ENCODE data around the gene ARHGAP6. TPM values are rescaled to one million over a fixed set of nuclear protein-coding genes. Genes with fewer than 3 reads are reported as not detected.

ARHGAP6 gene
- total and polyA plus RNA-seq, 2 experiments from 2014 or later = 0.26 to 0.59 TPM

DNA sequence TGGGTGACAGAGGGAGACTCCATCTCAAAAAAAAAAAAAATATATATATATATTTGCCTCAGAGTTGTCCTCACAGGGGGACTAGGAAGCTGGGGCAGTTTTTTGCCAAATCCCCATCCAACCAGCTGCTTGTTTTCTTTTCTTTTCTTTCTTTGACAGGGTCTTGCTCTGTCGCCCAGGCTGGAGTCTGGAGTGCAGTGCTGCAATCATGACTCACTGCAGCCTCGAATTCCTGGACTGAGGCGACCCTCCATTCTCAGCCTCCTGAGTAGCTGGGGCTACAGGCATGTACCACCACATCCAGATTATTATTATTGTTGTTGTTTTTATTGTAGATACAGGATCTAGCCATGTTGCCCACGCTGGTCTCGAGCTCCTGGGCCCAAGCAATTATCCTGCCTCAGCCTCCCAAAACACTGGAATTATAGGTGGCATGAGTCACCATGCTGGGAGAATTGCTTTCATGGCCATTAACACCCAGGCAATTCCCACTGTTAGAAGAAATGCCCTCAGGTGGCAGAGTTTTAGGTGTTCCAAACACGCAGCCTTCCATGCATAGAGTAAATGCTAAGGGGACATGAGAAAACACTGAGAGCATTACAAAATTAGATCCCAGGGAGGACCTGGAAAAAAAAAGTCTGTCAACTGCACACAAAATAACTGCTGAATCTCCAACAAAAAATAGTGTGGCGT lies 98.0 kb downstream of the ARHGAP6 start:
- Histone ChIP-seq H2AFZ (no peak overlapping the region), H3F3A (replicated peaks; ENCODE audit: low read depth) (no peaks in the 10 kb centered on the region), H3K36me3 (ENCODE audit: insufficient read depth) (no peaks in the 10 kb centered on the region), H3K27me3 (ENCODE audit: insufficient read depth) (peaks cover 88% of the 10 kb centered on the region), H3K4me2 (no peak overlapping the region), H4K20me1 (replicated peaks; ENCODE audit: insufficient read depth) (no peaks in the 10 kb centered on the region; the same call in 1 of the 2 replicates), H3K4me3 (no peak overlapping the region), H3K4me1 (ENCODE audit: insufficient read depth) (no peaks in the 10 kb centered on the region), H3K79me2 (replicated peaks; ENCODE audit: insufficient read depth) (no peaks in the 10 kb centered on the region), H3K9me2 (ENCODE audit: insufficient read depth) (no peaks in the 10 kb centered on the region), H3K27ac (ENCODE audit: low read depth) (no peak overlapping the region)
- Mint-ChIP-seq H3K27me3 (ENCODE audit: insufficient read depth, low read depth, poor library complexity) (peaks cover 64% of the 10 kb centered on the region), H3K9me3 (no peaks in the 10 kb centered on the region), H3K36me3 (ENCODE audit: low read depth) (no peaks in the 10 kb centered on the region), H3K4me3 (no peak overlapping the region), H3K27ac (no peak overlapping the region), H3K4me1 (peaks cover 9% of the 10 kb centered on the region; the same call in 2 of the 3 replicates)
- TF ChIP-seq ZNF462 (CRISPR knock-in tag; IDR thresholded peaks at IDR 0.05) = no peak
- TF ChIP-seq JUNB (IDR thresholded peaks at IDR 0.05; ENCODE audit: unreplicated experiment) = no peak
- TF ChIP-seq CREB1 (CRISPR knock-in tag; IDR thresholded peaks at IDR 0.05; ENCODE audit: low read depth) = no peak
- TF ChIP-seq POLR2AphosphoS5 (IDR thresholded peaks at IDR 0.05; ENCODE audit: low read depth) = no peak
- TF ChIP-seq, protein P1, sequence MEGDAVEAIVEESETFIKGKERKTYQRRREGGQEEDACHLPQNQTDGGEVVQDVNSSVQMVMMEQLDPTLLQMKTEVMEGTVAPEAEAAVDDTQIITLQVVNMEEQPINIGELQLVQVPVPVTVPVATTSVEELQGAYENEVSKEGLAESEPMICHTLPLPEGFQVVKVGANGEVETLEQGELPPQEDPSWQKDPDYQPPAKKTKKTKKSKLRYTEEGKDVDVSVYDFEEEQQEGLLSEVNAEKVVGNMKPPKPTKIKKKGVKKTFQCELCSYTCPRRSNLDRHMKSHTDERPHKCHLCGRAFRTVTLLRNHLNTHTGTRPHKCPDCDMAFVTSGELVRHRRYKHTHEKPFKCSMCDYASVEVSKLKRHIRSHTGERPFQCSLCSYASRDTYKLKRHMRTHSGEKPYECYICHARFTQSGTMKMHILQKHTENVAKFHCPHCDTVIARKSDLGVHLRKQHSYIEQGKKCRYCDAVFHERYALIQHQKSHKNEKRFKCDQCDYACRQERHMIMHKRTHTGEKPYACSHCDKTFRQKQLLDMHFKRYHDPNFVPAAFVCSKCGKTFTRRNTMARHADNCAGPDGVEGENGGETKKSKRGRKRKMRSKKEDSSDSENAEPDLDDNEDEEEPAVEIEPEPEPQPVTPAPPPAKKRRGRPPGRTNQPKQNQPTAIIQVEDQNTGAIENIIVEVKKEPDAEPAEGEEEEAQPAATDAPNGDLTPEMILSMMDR (conservative IDR thresholded peaks at IDR 0.05; ENCODE audit: low read depth in 2 of 2) = no peak
- TF ChIP-seq ZNF331 (CRISPR knock-in tag; IDR thresholded peaks at IDR 0.05; ENCODE audit: low read depth) = no peak
- no peak for TF ChIP-seq EZH2 (IDR thresholded peaks at IDR 0.05; ENCODE audit: low read depth, unreplicated experiment)
- DNase-seq (ENCODE audit: low spot score) (no peak), ATAC-seq (no peak)
